ENCODE measurements around the gene WNT7B.
A peak's percentile ranks its signal among the peaks of the same experiment; 100 is the strongest.

The WNT7B gene

DNA sequence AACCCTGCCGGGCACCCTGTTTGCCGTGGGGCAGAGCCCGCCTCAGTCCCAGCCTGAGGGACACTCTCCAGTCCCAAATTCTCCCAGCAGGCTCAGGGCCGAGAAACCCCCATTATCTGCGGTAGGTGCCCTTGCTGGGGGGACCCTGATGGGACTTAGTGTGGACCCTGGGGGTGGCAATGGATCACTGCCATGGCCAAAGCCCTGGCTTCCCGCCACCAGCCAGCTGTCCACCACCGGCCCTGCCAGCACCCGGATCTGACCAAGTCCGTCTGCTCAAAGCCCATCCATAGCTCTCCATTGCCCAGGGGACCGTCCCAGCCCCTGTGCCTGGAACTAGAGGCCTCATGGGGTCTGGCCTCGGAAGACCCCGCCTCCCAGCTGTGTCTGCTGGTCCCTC lies 24.4 kb downstream of the WNT7B start:
- WGBS (ENCODE audit: insufficient coverage): 86% methylated on average over 12 of the region's 12 CpGs
- Histone ChIP-seq H3K27me3 (replicated peaks in 2 of 5; ENCODE audit: control insufficient read depth in 4 of 5, insufficient read depth in 5 of 5, low read length in 4 of 5) (peaks cover 0 to 38% (median 13%) of the 10 kb centered on the region in 5 experiments), H3K27ac (ENCODE audit: insufficient read depth in 1 of 2, low read depth in 1 of 2, low read length in 2 of 2, poor library complexity in 1 of 2, severe bottlenecking in 2 of 2) (no peak overlapping the region), H3K36me3 (ENCODE audit: control insufficient read depth in 4 of 4, insufficient read depth in 4 of 4, low read length in 3 of 4) (no peaks in the 10 kb centered on the region), H3K9me3 (ENCODE audit: control extremely low read depth in 1 of 5, control insufficient read depth in 4 of 5, insufficient read depth in 2 of 5, low read depth in 1 of 5, low read length in 4 of 5) (no peaks in the 10 kb centered on the region), H3K4me1 (ENCODE audit: control extremely low read depth in 1 of 4, control insufficient read depth in 4 of 4, insufficient read depth in 4 of 4, low read length in 3 of 4) (no peaks in the 10 kb centered on the region), H3K4me3 (ENCODE audit: control insufficient read depth in 1 of 7, extremely low read depth in 1 of 7, insufficient read depth in 4 of 7, low read depth in 2 of 7, low read length in 6 of 7) (no peak overlapping the region)
- ChIA-PET CTCF (interaction anchor here (1.3 kb wide), 1 partner anchor 78 kb away, joined by 3 read pairs; no protein-coding TSS in a partner anchor), POLR2A (no interaction called here)
- no peak for DNase-seq

- H3K27me3 ChIP-seq (replicated peaks in 2 of 5; ENCODE audit: control insufficient read depth in 4 of 5, insufficient read depth in 5 of 5, low read length in 4 of 5): peaks cover 0 to 38% (median 13%) of the 10 kb centered on the region in 5 experiments
- H3K36me3 ChIP-seq (ENCODE audit: control insufficient read depth in 4 of 4, insufficient read depth in 4 of 4, low read length in 3 of 4): no peaks in the 10 kb centered on the region
- WGBS (ENCODE audit: insufficient coverage): 79% methylated on average over 13 of the region's 15 CpGs
- POLR2A ChIA-PET: no interaction called here
- no peaks in the 10 kb centered on the region for H3K9me3 ChIP-seq (ENCODE audit: control extremely low read depth in 1 of 5, control insufficient read depth in 4 of 5, insufficient read depth in 2 of 5, low read depth in 1 of 5, low read length in 4 of 5)
- H3K27ac ChIP-seq (ENCODE audit: insufficient read depth in 1 of 2, low read depth in 1 of 2, low read length in 2 of 2, poor library complexity in 1 of 2, severe bottlenecking in 2 of 2): no peak overlapping the region
- DNase-seq: no peak
- CTCF ChIA-PET: interaction anchor here (1.3 kb wide), 1 partner anchor 78 kb away, joined by 3 read pairs; no protein-coding TSS in a partner anchor
- H3K4me1 ChIP-seq (ENCODE audit: control extremely low read depth in 1 of 4, control insufficient read depth in 4 of 4, insufficient read depth in 4 of 4, low read length in 3 of 4): no peaks in the 10 kb centered on the region
- H3K4me3 ChIP-seq (ENCODE audit: control insufficient read depth in 1 of 7, extremely low read depth in 1 of 7, insufficient read depth in 4 of 7, low read depth in 2 of 7, low read length in 6 of 7): no peak overlapping the region
Observed at GRCh38 chr22:45952151-45952550, 24.8 kb downstream of the WNT7B start.

DNA sequence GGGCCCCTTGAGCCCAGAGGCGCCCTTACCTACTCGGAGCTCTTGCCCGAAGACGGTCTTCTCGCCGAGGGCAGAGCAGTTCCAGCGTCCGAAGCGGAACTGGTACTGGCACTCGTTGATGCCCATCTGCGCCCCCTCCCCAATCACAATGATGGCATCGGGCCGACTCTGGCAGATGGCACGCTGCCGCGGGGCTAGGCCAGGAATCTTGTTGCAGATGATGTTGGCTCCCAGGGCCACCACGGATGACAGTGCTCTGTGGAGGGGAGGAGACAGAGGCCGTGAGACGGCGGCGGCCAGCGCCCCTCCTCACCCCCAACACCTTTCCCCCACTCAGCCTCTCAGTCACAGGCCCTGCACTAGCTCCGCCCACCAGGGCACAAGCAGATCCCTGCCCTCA lies 27.1 kb downstream of the WNT7B start:
- Histone ChIP-seq H3K9me3 (ENCODE audit: control extremely low read depth in 1 of 5, control insufficient read depth in 4 of 5, insufficient read depth in 2 of 5, low read depth in 1 of 5, low read length in 4 of 5) (no peaks in the 10 kb centered on the region), H3K4me1 (ENCODE audit: control extremely low read depth in 1 of 4, control insufficient read depth in 4 of 4, insufficient read depth in 4 of 4, low read length in 3 of 4) (no peaks in the 10 kb centered on the region), H3K4me3 (ENCODE audit: control insufficient read depth in 1 of 7, extremely low read depth in 1 of 7, insufficient read depth in 4 of 7, low read depth in 2 of 7, low read length in 6 of 7) (no peak overlapping the region), H3K27me3 (replicated peaks in 2 of 5; ENCODE audit: control insufficient read depth in 4 of 5, insufficient read depth in 5 of 5, low read length in 4 of 5) (peaks cover 0 to 32% (median 10%) of the 10 kb centered on the region in 5 experiments), H3K36me3 (ENCODE audit: control insufficient read depth in 4 of 4, insufficient read depth in 4 of 4, low read length in 3 of 4) (no peaks in the 10 kb centered on the region), H3K27ac (ENCODE audit: insufficient read depth in 1 of 2, low read depth in 1 of 2, low read length in 2 of 2, poor library complexity in 1 of 2, severe bottlenecking in 2 of 2) (no peak overlapping the region)
- WGBS (ENCODE audit: insufficient coverage): 97% methylated on average over 17 of the region's 23 CpGs
- ChIA-PET POLR2A (no interaction called here), CTCF (no interaction called here)
- DNase-seq: no peak

- ChIA-PET CTCF (interaction anchor here (0.6 kb wide), 1 partner anchor 68 kb away, joined by 3 read pairs; no protein-coding TSS in a partner anchor), POLR2A (no interaction called here)
- H3K9me3 ChIP-seq (ENCODE audit: control extremely low read depth in 1 of 5, control insufficient read depth in 4 of 5, insufficient read depth in 2 of 5, low read depth in 1 of 5, low read length in 4 of 5): no peaks in the 10 kb centered on the region
- no peaks in the 10 kb centered on the region for H3K4me1 ChIP-seq (ENCODE audit: control extremely low read depth in 1 of 4, control insufficient read depth in 4 of 4, insufficient read depth in 4 of 4, low read length in 3 of 4)
- H3K4me3 ChIP-seq (ENCODE audit: control insufficient read depth in 1 of 7, extremely low read depth in 1 of 7, insufficient read depth in 4 of 7, low read depth in 2 of 7, low read length in 6 of 7): no peak overlapping the region
- peaks cover 0 to 27% (median 10%) of the 10 kb centered on the region in 5 experiments for H3K27me3 ChIP-seq (replicated peaks in 2 of 5; ENCODE audit: control insufficient read depth in 4 of 5, insufficient read depth in 5 of 5, low read length in 4 of 5)
- DNase-seq: no peak
- H3K27ac ChIP-seq (ENCODE audit: insufficient read depth in 1 of 2, low read depth in 1 of 2, low read length in 2 of 2, poor library complexity in 1 of 2, severe bottlenecking in 2 of 2): no peak overlapping the region
- 90% methylated on average over 17 of the region's 22 CpGs for WGBS (ENCODE audit: insufficient coverage)
- no peaks in the 10 kb centered on the region for H3K36me3 ChIP-seq (ENCODE audit: control insufficient read depth in 4 of 4, insufficient read depth in 4 of 4, low read length in 3 of 4)
Observed at GRCh38 chr22:45949258-45949870, 27.6 kb downstream of the WNT7B start.

GRCh38 chr22:45948081-45948648 lies 28.8 kb downstream of the WNT7B start:
- H3K4me1 ChIP-seq (ENCODE audit: control extremely low read depth in 1 of 4, control insufficient read depth in 4 of 4, insufficient read depth in 4 of 4, low read length in 3 of 4): no peaks in the 10 kb centered on the region
- no peaks in the 10 kb centered on the region for H3K9me3 ChIP-seq (ENCODE audit: control extremely low read depth in 1 of 5, control insufficient read depth in 4 of 5, insufficient read depth in 2 of 5, low read depth in 1 of 5, low read length in 4 of 5)
- H3K36me3 ChIP-seq (ENCODE audit: control insufficient read depth in 4 of 4, insufficient read depth in 4 of 4, low read length in 3 of 4): no peaks in the 10 kb centered on the region
- peaks cover 0 to 19% (median 4%) of the 10 kb centered on the region in 5 experiments for H3K27me3 ChIP-seq (replicated peaks in 2 of 5; ENCODE audit: control insufficient read depth in 4 of 5, insufficient read depth in 5 of 5, low read length in 4 of 5)
- CTCF ChIA-PET: no interaction called here
- WGBS (ENCODE audit: insufficient coverage): 85% methylated on average over 18 of the region's 21 CpGs
- H3K4me3 ChIP-seq (ENCODE audit: control insufficient read depth in 1 of 7, extremely low read depth in 1 of 7, insufficient read depth in 4 of 7, low read depth in 2 of 7, low read length in 6 of 7): no peak overlapping the region
- no peak overlapping the region for H3K27ac ChIP-seq (ENCODE audit: insufficient read depth in 1 of 2, low read depth in 1 of 2, low read length in 2 of 2, poor library complexity in 1 of 2, severe bottlenecking in 2 of 2)
- POLR2A ChIA-PET: no interaction called here
- peak in 2 of 3 donors; percentile 21 to 40 for DNase-seq

GRCh38 chr22:45946805-45947600 lies 30.0 kb downstream of the WNT7B start:
- Histone ChIP-seq H3K4me3 (ENCODE audit: control insufficient read depth in 1 of 7, extremely low read depth in 1 of 7, insufficient read depth in 4 of 7, low read depth in 2 of 7, low read length in 6 of 7) (no peak overlapping the region), H3K27me3 (replicated peaks in 2 of 5; ENCODE audit: control insufficient read depth in 4 of 5, insufficient read depth in 5 of 5, low read length in 4 of 5) (peaks cover 0 to 9% (median 4%) of the 10 kb centered on the region in 5 experiments), H3K9me3 (ENCODE audit: control extremely low read depth in 1 of 5, control insufficient read depth in 4 of 5, insufficient read depth in 2 of 5, low read depth in 1 of 5, low read length in 4 of 5) (no peaks in the 10 kb centered on the region), H3K4me1 (ENCODE audit: control extremely low read depth in 1 of 4, control insufficient read depth in 4 of 4, insufficient read depth in 4 of 4, low read length in 3 of 4) (no peaks in the 10 kb centered on the region), H3K27ac (ENCODE audit: insufficient read depth in 1 of 2, low read depth in 1 of 2, low read length in 2 of 2, poor library complexity in 1 of 2, severe bottlenecking in 2 of 2) (no peak overlapping the region), H3K36me3 (ENCODE audit: control insufficient read depth in 4 of 4, insufficient read depth in 4 of 4, low read length in 3 of 4) (no peaks in the 10 kb centered on the region)
- ChIA-PET CTCF (no interaction called here), POLR2A (no interaction called here)
- DNase-seq: no peak
- 77% methylated on average over 17 of the region's 17 CpGs for WGBS (ENCODE audit: insufficient coverage)

- ChIA-PET CTCF (no interaction called here), POLR2A (no interaction called here)
- Histone ChIP-seq H3K4me3 (ENCODE audit: control insufficient read depth in 1 of 7, extremely low read depth in 1 of 7, insufficient read depth in 4 of 7, low read depth in 2 of 7, low read length in 6 of 7) (no peak overlapping the region), H3K27me3 (replicated peaks in 2 of 5; ENCODE audit: control insufficient read depth in 4 of 5, insufficient read depth in 5 of 5, low read length in 4 of 5) (peaks cover 0 to 2% (median 0%) of the 10 kb centered on the region in 5 experiments), H3K4me1 (ENCODE audit: control extremely low read depth in 1 of 4, control insufficient read depth in 4 of 4, insufficient read depth in 4 of 4, low read length in 3 of 4) (no peaks in the 10 kb centered on the region), H3K36me3 (ENCODE audit: control insufficient read depth in 4 of 4, insufficient read depth in 4 of 4, low read length in 3 of 4) (no peaks in the 10 kb centered on the region), H3K9me3 (ENCODE audit: control extremely low read depth in 1 of 5, control insufficient read depth in 4 of 5, insufficient read depth in 2 of 5, low read depth in 1 of 5, low read length in 4 of 5) (no peaks in the 10 kb centered on the region), H3K27ac (ENCODE audit: insufficient read depth in 1 of 2, low read depth in 1 of 2, low read length in 2 of 2, poor library complexity in 1 of 2, severe bottlenecking in 2 of 2) (no peak overlapping the region)
- 93% methylated on average over 18 of the region's 18 CpGs for WGBS (ENCODE audit: insufficient coverage)
- no peak for DNase-seq
Observed at GRCh38 chr22:45945621-45946106, 31.3 kb downstream of the WNT7B start.
